Upper lobe of left lung (tissue), 6 donors: ENCODE measurements around the gene RUNX2. TPM values are rescaled to one million over a fixed set of nuclear protein-coding genes. Genes with fewer than 3 reads are reported as not detected.

Experiments used
- ATAC-seq, 2 donors: fragments of 200-7000 bp; cut with Tn5 transposase; one replicate each; pipeline ENCODE4 v1.9.1; 2022; ENCODE audit warnings: mild to moderate bottlenecking in 2 of 2, moderate library complexity in 2 of 2; ENCODE audit not compliant: low FRiP score in 2 of 2
- DNase-seq, 2 donors: peaks; one replicate each; pipeline ENCODE4 v3.0.0-alpha.2; 2019 to 2020
- H3K27ac ChIP-seq, 4 donors: fragments of 200-600 bp; sonication (generic); one replicate each; pipeline ENCODE4 v1.5.1; 2016 to 2019
- H3K27me3 ChIP-seq, 4 donors: fragments of 200-600 bp; sonication (generic); one replicate each; pipeline ENCODE4 v1.5.1; 2017 to 2019
- H3K36me3 ChIP-seq, 4 donors: fragments of 200-600 bp; sonication (generic); one replicate each; pipeline ENCODE4 v1.5.1; 2016 to 2019
- H3K4me1 ChIP-seq, 4 donors: fragments of 200-600 bp; sonication (generic); one replicate each; pipeline ENCODE4 v1.5.1; 2018 to 2019
- H3K4me3 ChIP-seq, 4 donors: fragments of 200-600 bp; sonication (generic); one replicate each; pipeline ENCODE4 v1.5.1; 2017 to 2019; ENCODE audit warnings: mild to moderate bottlenecking in 2 of 4, moderate library complexity in 1 of 4
- H3K9me3 ChIP-seq, 4 donors: fragments of 200-600 bp; sonication (generic); one replicate each; pipeline ENCODE4 v1.5.1; 2018 to 2019
- EP300 ChIP-seq, 4 donors: sonication (generic); formaldehyde crosslinking; IDR thresholded peaks; one replicate each; pipeline ENCODE4 v1.5.1; 2017; ENCODE audit warnings: antibody characterized with exemption in 4 of 4, control low read depth in 2 of 4
- POLR2A ChIP-seq, 4 donors: fragments of 450-650 bp; IDR thresholded peaks; one replicate each; pipeline ENCODE4 v1.5.1; 2016 to 2017; ENCODE audit warnings: antibody characterized with exemption in 4 of 4, mild to moderate bottlenecking in 2 of 4
- POLR2AphosphoS5 ChIP-seq, 2 donors: sonication (generic); formaldehyde crosslinking; IDR thresholded peaks; one replicate each; pipeline ENCODE4 v1.5.1; 2017; ENCODE audit warnings: antibody characterized with exemption in 2 of 2
- WGBS, 2 donors: methylation state at CpG; one replicate each; pipeline ENCODE4 v1.1.5; 2017 to 2018; 5-methylcytosine and 5-hydroxymethylcytosine counted together
- total RNA-seq, 6 donors: library from RNA; depleted of rRNA in 4 of 6; stranded (reverse); fragments of >200 nt in 4 of 6; gene quantifications; one replicate each; pipeline versions ENCODE4 v1.1.0 to v1.2.1, GENCODE V29; 2016 to 2021
- TF ChIP-seq, protein P1 (sequence below), 6 experiments: fragments of 450-650 bp in 4 of 6; fragments of 200-600 bp in 2 of 6; sonication (generic) in 2 of 6; IDR thresholded peaks; one replicate each; pipeline ENCODE4 v1.5.1; 2016 to 2019; ENCODE audit warnings: antibody characterized with exemption in 6 of 6
- donor health status: DM: no; HTN: no; CAD: no; lungs with moderate emphysema.
- donor health status: DM: no; HTN: yes; CAD: no; lungs with severe emphysema.

RUNX2 gene
- total RNA-seq, 6 donors from 2014 or later: 2.6 to 12.2 (median 5.5) TPM

DNA sequence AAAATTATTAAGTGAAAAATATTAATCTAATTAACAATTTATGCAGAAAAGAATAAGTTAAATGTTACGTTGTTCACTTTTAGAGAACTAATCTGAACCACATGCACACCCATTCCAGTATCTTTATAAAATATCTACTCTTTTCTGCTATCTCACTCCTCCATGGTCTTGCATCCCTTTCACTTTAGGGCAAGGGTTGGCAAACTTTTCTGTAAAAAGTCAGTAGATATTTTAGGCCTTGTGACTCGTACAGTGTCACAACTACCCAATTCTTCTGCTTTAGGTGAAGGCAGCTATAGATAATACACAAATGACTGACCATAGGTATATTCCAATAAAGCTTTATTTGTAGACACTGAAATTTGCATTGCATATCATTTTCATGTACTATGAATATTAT is 89.3 kb downstream of the RUNX2 start:
- Histone ChIP-seq H3K9me3 (no peaks in the 10 kb centered on the region), H3K4me1 (peaks cover 23 to 31% (median 28%) of the 10 kb centered on the region in 4 donors), H3K4me3 (no peak overlapping the region), H3K36me3 (no peaks in the 10 kb centered on the region), H3K27me3 (peaks cover 0 to 16% (median 7%) of the 10 kb centered on the region in 4 donors), H3K27ac (no peak overlapping the region)
- no peak for ATAC-seq
- DNase-seq: no peak
- WGBS, 2 donors: 86 to 90% methylated on average over 2 of the region's 2 CpGs
- TF ChIP-seq POLR2A (IDR thresholded peaks at IDR 0.05) (no peak), POLR2AphosphoS5 (IDR thresholded peaks at IDR 0.05) (no peak), EP300 (IDR thresholded peaks at IDR 0.05) (no peak)
- TF ChIP-seq, protein P1, sequence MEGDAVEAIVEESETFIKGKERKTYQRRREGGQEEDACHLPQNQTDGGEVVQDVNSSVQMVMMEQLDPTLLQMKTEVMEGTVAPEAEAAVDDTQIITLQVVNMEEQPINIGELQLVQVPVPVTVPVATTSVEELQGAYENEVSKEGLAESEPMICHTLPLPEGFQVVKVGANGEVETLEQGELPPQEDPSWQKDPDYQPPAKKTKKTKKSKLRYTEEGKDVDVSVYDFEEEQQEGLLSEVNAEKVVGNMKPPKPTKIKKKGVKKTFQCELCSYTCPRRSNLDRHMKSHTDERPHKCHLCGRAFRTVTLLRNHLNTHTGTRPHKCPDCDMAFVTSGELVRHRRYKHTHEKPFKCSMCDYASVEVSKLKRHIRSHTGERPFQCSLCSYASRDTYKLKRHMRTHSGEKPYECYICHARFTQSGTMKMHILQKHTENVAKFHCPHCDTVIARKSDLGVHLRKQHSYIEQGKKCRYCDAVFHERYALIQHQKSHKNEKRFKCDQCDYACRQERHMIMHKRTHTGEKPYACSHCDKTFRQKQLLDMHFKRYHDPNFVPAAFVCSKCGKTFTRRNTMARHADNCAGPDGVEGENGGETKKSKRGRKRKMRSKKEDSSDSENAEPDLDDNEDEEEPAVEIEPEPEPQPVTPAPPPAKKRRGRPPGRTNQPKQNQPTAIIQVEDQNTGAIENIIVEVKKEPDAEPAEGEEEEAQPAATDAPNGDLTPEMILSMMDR (IDR thresholded peaks at IDR 0.05): no peak

DNA sequence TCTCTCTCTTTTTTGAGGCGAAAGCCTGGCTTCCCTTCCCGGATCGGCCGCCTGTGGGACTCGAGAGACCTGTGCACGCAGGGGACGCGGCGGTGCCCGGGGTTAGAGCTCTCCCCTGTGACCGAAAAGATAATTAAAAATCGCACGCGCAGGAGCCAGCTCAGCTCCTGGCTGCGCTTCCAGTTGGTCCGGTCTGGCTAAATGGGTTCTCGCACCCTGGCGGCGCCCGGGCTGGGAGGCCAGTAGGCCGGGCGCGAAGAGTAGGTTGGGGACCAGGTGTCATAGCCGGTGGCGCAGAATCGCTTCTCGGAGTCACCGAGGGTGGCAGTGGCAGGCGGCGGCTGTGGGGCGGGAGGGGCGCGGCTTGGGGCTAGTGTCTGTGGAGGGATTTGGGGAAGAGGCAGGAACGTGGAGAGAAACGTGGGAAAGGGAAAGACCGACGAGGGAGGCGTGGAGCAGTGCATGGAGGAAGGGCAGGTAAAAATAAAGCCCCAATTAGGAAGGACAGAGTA is 91.5 kb downstream of the RUNX2 start:
- no peaks in the 10 kb centered on the region for H3K9me3 ChIP-seq
- peak in 1 of 2 donors; percentile 20 for ATAC-seq
- TF ChIP-seq EP300 (IDR thresholded peaks at IDR 0.05): no peak
- no peak for TF ChIP-seq POLR2AphosphoS5 (IDR thresholded peaks at IDR 0.05)
- no peak for TF ChIP-seq POLR2A (IDR thresholded peaks at IDR 0.05)
- TF ChIP-seq, protein P1 (IDR thresholded peaks at IDR 0.05): peak; percentile 3 to 61 (median 26)
- peaks cover 33 to 48% (median 42%) of the 10 kb centered on the region in 4 donors for H3K4me1 ChIP-seq
- 6 to 7% methylated on average over 26 to 36 of the region's 38 CpGs for WGBS, 2 donors
- H3K27ac ChIP-seq: peak overlapping the region in 1 of 4 donors; percentile 40
- peak; percentile 78 to 88 for DNase-seq
- peaks cover 0 to 20% (median 9%) of the 10 kb centered on the region in 4 donors for H3K27me3 ChIP-seq
- no peaks in the 10 kb centered on the region for H3K36me3 ChIP-seq
- peak overlapping the region in 3 of 4 donors; percentile 23 to 69 (median 63) for H3K4me3 ChIP-seq

DNA sequence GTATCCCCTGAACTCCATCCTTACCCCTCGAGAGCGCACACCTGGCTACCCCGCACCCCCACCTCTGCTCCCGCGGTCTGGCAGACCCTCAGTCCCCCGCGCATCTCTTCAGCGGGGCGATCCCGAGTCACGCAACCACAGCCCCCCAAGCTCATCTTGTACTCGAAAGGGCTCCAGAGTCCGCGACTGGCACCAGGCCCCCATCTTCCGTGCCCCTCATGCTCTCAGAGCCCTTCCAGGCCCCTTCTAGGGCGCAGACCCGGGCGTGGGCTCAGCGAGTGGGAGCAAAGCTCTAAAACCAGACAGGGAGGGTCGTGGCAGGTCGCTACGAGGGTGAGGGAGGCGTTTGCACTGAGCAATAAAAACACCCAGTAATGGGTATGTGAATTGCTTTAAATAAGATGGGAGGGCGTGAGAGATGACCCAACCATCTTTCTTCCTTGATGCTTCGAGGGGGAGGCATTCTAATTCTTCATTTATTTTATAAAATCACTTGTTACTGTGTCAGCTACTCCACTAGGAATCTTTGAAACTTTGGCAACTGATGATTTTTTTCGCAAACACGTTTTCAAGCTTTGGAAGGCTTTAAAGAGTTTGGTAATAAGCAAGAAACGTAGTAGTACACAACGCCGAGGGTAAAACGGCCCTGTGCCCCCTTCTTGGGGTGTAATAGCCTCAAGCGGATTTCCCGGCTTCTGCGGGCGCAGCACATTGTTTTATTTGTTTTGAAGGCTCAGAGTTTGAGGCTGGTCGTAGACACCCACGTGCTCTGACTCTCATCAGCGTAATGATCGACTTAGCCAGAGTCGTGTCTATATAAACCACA is 92.2 kb downstream of the RUNX2 start:
- Histone ChIP-seq H3K4me3 (peak overlapping the region in 3 of 4 donors; percentile 57 to 69 (median 63)), H3K9me3 (no peaks in the 10 kb centered on the region), H3K27ac (peak overlapping the region in 1 of 4 donors; percentile 40), H3K4me1 (peaks cover 33 to 48% (median 42%) of the 10 kb centered on the region in 4 donors), H3K27me3 (peaks cover 0 to 20% (median 9%) of the 10 kb centered on the region in 4 donors), H3K36me3 (no peaks in the 10 kb centered on the region)
- DNase-seq (peak; percentile 33 to 53), ATAC-seq (no peak)
- TF ChIP-seq POLR2A (IDR thresholded peaks at IDR 0.05) (peak in 1 of 4 donors; percentile 12), POLR2AphosphoS5 (IDR thresholded peaks at IDR 0.05) (no peak)
- WGBS, 2 donors: 5 to 10% methylated on average over 25 to 40 of the region's 40 CpGs

DNA sequence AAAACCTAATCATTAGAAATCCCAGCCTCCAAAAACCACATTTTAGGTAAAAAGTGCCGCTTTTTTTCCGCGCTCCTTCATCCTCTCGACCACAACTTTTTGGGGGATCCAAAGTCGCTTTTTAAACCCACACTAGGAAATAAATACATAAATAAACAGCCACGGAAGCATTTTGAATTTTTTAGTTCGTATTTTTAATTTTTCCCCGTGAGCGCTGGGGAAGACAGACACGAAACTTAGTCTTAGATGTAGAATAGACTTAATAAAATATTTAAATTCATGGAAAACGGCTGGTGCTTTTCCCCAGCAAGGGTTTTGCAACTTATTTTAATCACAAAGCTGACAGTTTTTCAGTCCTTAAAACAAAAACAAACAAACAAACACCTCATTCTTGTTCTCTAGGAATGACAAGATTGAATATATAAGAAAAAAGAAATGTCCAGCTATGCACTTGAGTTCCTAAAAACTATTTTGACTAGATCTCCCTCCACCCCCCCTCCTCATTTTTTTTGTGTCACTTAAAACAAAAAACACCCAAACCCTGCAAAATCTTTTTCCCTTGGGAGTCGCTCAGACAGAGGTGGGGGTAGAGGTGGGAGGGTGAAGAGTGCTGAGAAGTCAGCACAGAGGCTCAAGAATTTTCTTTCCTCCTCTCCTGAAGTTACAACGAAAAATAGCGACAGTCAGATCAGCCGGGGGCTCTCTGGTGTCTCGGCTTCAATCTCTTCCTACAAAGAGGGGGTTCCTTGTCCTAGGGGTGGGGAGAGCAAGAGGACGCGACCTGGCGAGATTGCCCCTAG is 93.0 kb downstream of the RUNX2 start:
- Histone ChIP-seq H3K9me3 (no peaks in the 10 kb centered on the region), H3K36me3 (no peaks in the 10 kb centered on the region), H3K4me3 (peak overlapping the region; percentile 51 to 69 (median 60)), H3K27ac (peak overlapping the region; percentile 15 to 83 (median 49)), H3K27me3 (peaks cover 0 to 20% (median 9%) of the 10 kb centered on the region in 4 donors), H3K4me1 (peaks cover 33 to 48% (median 42%) of the 10 kb centered on the region in 4 donors)
- WGBS, 2 donors: 13 to 15% methylated on average over 15 to 19 of the region's 19 CpGs
- no peak for DNase-seq
- TF ChIP-seq, protein P1 (IDR thresholded peaks at IDR 0.05): no peak
- TF ChIP-seq POLR2AphosphoS5 (IDR thresholded peaks at IDR 0.05): no peak
- TF ChIP-seq EP300 (IDR thresholded peaks at IDR 0.05): no peak
- TF ChIP-seq POLR2A (IDR thresholded peaks at IDR 0.05): no peak
- no peak for ATAC-seq
